Spleen (tissue), 7 donors: ENCODE data around the gene FASTKD3.

ENCODE experiments used
- POLR2A ChIP-seq, 3 donors: fragments of 450-650 bp; IDR thresholded peaks; one replicate each; pipeline ENCODE4 v1.5.1; 2017; ENCODE audit warnings: antibody characterized with exemption in 3 of 3, mild to moderate bottlenecking in 1 of 3
- TF ChIP-seq, protein P1 (sequence below), 11 experiments: fragments of 200-600 bp in 7 of 11; fragments of 450-650 bp in 4 of 11; sonication (generic) in 4 of 11; IDR thresholded peaks in 8 of 11; conservative IDR thresholded peaks in 3 of 11; 1 replicate in 7 of 11; 2 replicates in 4 of 11; pipeline versions ENCODE4 v1.4.0 to v1.8.0; 2016 to 2021; ENCODE audit warnings: antibody characterized with exemption in 11 of 11, inconsistent platforms in 4 of 11, mild to moderate bottlenecking in 1 of 11
- donor health status: DM: no; HTN: no; CAD: no; lungs with moderate emphysema.
- donor health status: DM: no; HTN: no; CAD: no.
- donor health status: DM: no; HTN: no; CAD: no.

- TF ChIP-seq, protein P1, sequence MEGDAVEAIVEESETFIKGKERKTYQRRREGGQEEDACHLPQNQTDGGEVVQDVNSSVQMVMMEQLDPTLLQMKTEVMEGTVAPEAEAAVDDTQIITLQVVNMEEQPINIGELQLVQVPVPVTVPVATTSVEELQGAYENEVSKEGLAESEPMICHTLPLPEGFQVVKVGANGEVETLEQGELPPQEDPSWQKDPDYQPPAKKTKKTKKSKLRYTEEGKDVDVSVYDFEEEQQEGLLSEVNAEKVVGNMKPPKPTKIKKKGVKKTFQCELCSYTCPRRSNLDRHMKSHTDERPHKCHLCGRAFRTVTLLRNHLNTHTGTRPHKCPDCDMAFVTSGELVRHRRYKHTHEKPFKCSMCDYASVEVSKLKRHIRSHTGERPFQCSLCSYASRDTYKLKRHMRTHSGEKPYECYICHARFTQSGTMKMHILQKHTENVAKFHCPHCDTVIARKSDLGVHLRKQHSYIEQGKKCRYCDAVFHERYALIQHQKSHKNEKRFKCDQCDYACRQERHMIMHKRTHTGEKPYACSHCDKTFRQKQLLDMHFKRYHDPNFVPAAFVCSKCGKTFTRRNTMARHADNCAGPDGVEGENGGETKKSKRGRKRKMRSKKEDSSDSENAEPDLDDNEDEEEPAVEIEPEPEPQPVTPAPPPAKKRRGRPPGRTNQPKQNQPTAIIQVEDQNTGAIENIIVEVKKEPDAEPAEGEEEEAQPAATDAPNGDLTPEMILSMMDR (IDR thresholded peaks at IDR 0.05 in 8 of 11, conservative IDR thresholded peaks at IDR 0.05 in 3 of 11) = no peak
- no peak for TF ChIP-seq POLR2A (IDR thresholded peaks at IDR 0.05)
Measured at GRCh38 chr5:7872517-7873130, 3.8 kb upstream of the FASTKD3 start.
